Calu3 (cell line): Measurements from ENCODE around the gene CDH18. TPM values are rescaled to one million over a fixed set of nuclear protein-coding genes. Genes with fewer than 3 reads are reported as not detected.

Source experiments
- BruUV-seq: library from RNA; stranded (reverse); fragments of 400-500 nt; replicated peaks from 2 replicates; lab custom pipeline; 2021; lab: Mats Ljungman, UMichigan
- CTCF ChIA-PET: fragments of 300-600 bp; sonication (Branson Sonifier 250); formaldehyde crosslinking; loops from one replicate; lab custom pipeline; 2022; ENCODE audit warnings: antibody characterized with exemption; lab: Charles Lee
- DNase-seq: peaks from one replicate; pipeline ENCODE4 v3.0.0; 2022
- H3K27ac Mint-ChIP-seq: one replicate; pipeline ENCODE4 v1.8.0; 2022; ENCODE audit warnings: mixed read lengths; ENCODE audit not compliant: unreplicated experiment
- H3K27me3 Mint-ChIP-seq: one replicate; pipeline ENCODE4 v1.8.0; 2022; ENCODE audit warnings: mixed read lengths; ENCODE audit not compliant: unreplicated experiment
- H3K36me3 Mint-ChIP-seq: one replicate; pipeline ENCODE4 v1.8.0; 2022; ENCODE audit warnings: mild to moderate bottlenecking, moderate library complexity, mixed read lengths; ENCODE audit not compliant: insufficient read depth, unreplicated experiment
- H3K4me1 Mint-ChIP-seq: one replicate; pipeline ENCODE4 v1.8.0; 2022; ENCODE audit warnings: mild to moderate bottlenecking, low read depth, mixed read lengths; ENCODE audit not compliant: unreplicated experiment
- H3K4me3 Mint-ChIP-seq: one replicate; pipeline ENCODE4 v1.8.0; 2022; ENCODE audit warnings: mild to moderate bottlenecking, low read depth, moderate library complexity, mixed read lengths; ENCODE audit not compliant: unreplicated experiment
- H3K9me3 Mint-ChIP-seq: one replicate; pipeline ENCODE4 v1.8.0; 2022; ENCODE audit warnings: low read depth, mixed read lengths; ENCODE audit not compliant: unreplicated experiment
- CTCF ChIP-seq: fragments of 200-600 bp; IDR thresholded peaks from one replicate; pipeline ENCODE4 v1.8.0; 2022; ENCODE audit warnings: antibody characterized with exemption; ENCODE audit not compliant: unreplicated experiment
- intact Hi-C: fragments of 100-400 bp; cut with micrococcal nuclease; formaldehyde crosslinking; loops from one replicate; pipeline ENCODE4 v1.10.0; 2022; ENCODE audit not compliant: unreplicated experiment
- total RNA-seq: library from RNA; stranded (reverse); gene quantifications from 2 replicates; pipeline ENCODE4 v1.2.3, GENCODE V29; 2022

The CDH18 gene
- total RNA-seq, 1 experiment from 2014 or later = not detected

GRCh38 chr5:19975795-19976194 is 12.2 kb downstream of the CDH18 start:
- intact Hi-C loops = no loop called here
- no peak overlapping the region for H3K4me3 Mint-ChIP-seq
- H3K9me3 Mint-ChIP-seq = peaks cover 6% of the 10 kb centered on the region
- no peak for DNase-seq
- H3K27ac Mint-ChIP-seq = no peak overlapping the region
- no TSS peak for BruUV-seq
- H3K27me3 Mint-ChIP-seq = no peaks in the 10 kb centered on the region
- no peaks in the 10 kb centered on the region for H3K36me3 Mint-ChIP-seq
- no peak for TF ChIP-seq CTCF
- no peaks in the 10 kb centered on the region for H3K4me1 Mint-ChIP-seq
- CTCF ChIA-PET = no interaction called here

- BruUV-seq = no TSS peak
These were observed 27.5 kb downstream of the CDH18 start for GRCh38 chr5:19960451-19960850.

GRCh38 chr5:19959830-19960384 is 28.1 kb downstream of the CDH18 start:
- H3K4me1 Mint-ChIP-seq = no peaks in the 10 kb centered on the region
- peaks cover 3% of the 10 kb centered on the region for H3K9me3 Mint-ChIP-seq
- H3K27me3 Mint-ChIP-seq = no peaks in the 10 kb centered on the region
- CTCF ChIA-PET = interaction anchor here (0.8 kb wide), 1 partner anchor 30 kb away, joined by 4 read pairs; no protein-coding TSS in a partner anchor
- DNase-seq = no peak
- BruUV-seq = no TSS peak
- intact Hi-C loops = no loop called here
- no peak overlapping the region for H3K27ac Mint-ChIP-seq
- H3K36me3 Mint-ChIP-seq = no peaks in the 10 kb centered on the region
- no peak overlapping the region for H3K4me3 Mint-ChIP-seq
- no peak for TF ChIP-seq CTCF

More at GRCh38 chr5:19960451-19960850, 27.5 kb downstream of the CDH18 start:
- H3K4me1 Mint-ChIP-seq = no peaks in the 10 kb centered on the region
- no peak overlapping the region for H3K4me3 Mint-ChIP-seq
- intact Hi-C loops = no loop called here
- no peaks in the 10 kb centered on the region for H3K36me3 Mint-ChIP-seq
- TF ChIP-seq CTCF = no peak
- DNase-seq = no peak
- no peaks in the 10 kb centered on the region for H3K27me3 Mint-ChIP-seq
- CTCF ChIA-PET = interaction anchor here (0.8 kb wide), 1 partner anchor 30 kb away, joined by 4 read pairs; no protein-coding TSS in a partner anchor
- peaks cover 3% of the 10 kb centered on the region for H3K9me3 Mint-ChIP-seq
- no peak overlapping the region for H3K27ac Mint-ChIP-seq

- Mint-ChIP-seq H3K36me3 (no peaks in the 10 kb centered on the region), H3K4me3 (no peak overlapping the region), H3K27me3 (no peaks in the 10 kb centered on the region), H3K9me3 (no peaks in the 10 kb centered on the region), H3K27ac (no peak overlapping the region), H3K4me1 (no peaks in the 10 kb centered on the region)
- no peak for DNase-seq
- BruUV-seq = no TSS peak
- intact Hi-C loops = no loop called here
- CTCF ChIA-PET = interaction anchor here (0.6 kb wide), 2 partner anchors 36 to 106 kb away, joined by 3 to 8 read pairs; no protein-coding TSS in a partner anchor
- no peak for TF ChIP-seq CTCF
These were observed 37.1 kb downstream of the CDH18 start for GRCh38 chr5:19950897-19951296.
